Lower leg skin (tissue), 4 donors: ENCODE data around the gene ESCO1. TPM values are rescaled to one million over a fixed set of nuclear protein-coding genes. Genes with fewer than 3 reads are reported as not detected.

Source experiments
- DNase-seq, 2 donors: peaks; one replicate each; pipeline ENCODE4 v3.0.0-alpha.2; 2019; ENCODE audit warnings: low spot score in 2 of 2
- H3K4me3 ChIP-seq: fragments of 200-600 bp; sonication (generic); 2 replicates; pipeline ENCODE4 v1.5.1; 2017; ENCODE audit warnings: mild to moderate bottlenecking, low read depth; ENCODE audit not compliant: poor library complexity, severe bottlenecking
- CTCF ChIP-seq, 3 donors: fragments of 450-650 bp; IDR thresholded peaks; one replicate each; pipeline ENCODE4 v1.5.1; 2016; ENCODE audit warnings: antibody characterized with exemption in 3 of 3, mild to moderate bottlenecking in 3 of 3, moderate library complexity in 2 of 3
- POLR2A ChIP-seq, 2 donors: fragments of 450-650 bp; IDR thresholded peaks; one replicate each; pipeline ENCODE4 v1.6.1; 2016 to 2017; ENCODE audit warnings: antibody characterized with exemption in 2 of 2, mild to moderate bottlenecking in 1 of 2, moderate library complexity in 1 of 2
- WGBS, 2 donors: methylation state at CpG; one replicate each; pipeline ENCODE4 v1.1.5; 2018; 5-methylcytosine and 5-hydroxymethylcytosine counted together
- intact Hi-C: fragments of 100-400 bp; cut with DNase I; formaldehyde crosslinking; loops from one replicate; pipeline ENCODE4 v1.15.0; 2023; ENCODE audit warnings: low total_unique reads
- total RNA-seq, 4 donors: library from RNA; depleted of rRNA; stranded (reverse); fragments of >200 nt; gene quantifications; one replicate each; pipeline ENCODE4 v1.1.0, GENCODE V29; 2016

ESCO1 gene
- total RNA-seq, 4 donors from 2014 or later, result 11.8 to 18.5 (median 17.1) TPM

GRCh38 chr18:21557607-21558253, 42.8 kb downstream of the ESCO1 start:
- intact Hi-C loops, result no loop called here
- WGBS, 2 donors, result 36 to 55% methylated on average over 6 of the region's 6 CpGs
- DNase-seq, result no peak
- TF ChIP-seq POLR2A (IDR thresholded peaks at IDR 0.05) (no peak), CTCF (IDR thresholded peaks at IDR 0.05) (no peak)
- no peak overlapping the region for H3K4me3 ChIP-seq

GRCh38 chr18:21550510-21550970, 50.0 kb downstream of the ESCO1 start:
- TF ChIP-seq CTCF (IDR thresholded peaks at IDR 0.05), result no peak
- no peak for TF ChIP-seq POLR2A (IDR thresholded peaks at IDR 0.05)
- 90 to 95% methylated on average over 11 of the region's 11 CpGs for WGBS, 2 donors
- intact Hi-C loops, result no loop called here

GRCh38 chr18:21548647-21549046, 51.9 kb downstream of the ESCO1 start:
- 92% methylated on average over 2 of the region's 2 CpGs for whole genome bisulfite sequencing, 2 donors
- TF ChIP-seq CTCF (IDR thresholded peaks at IDR 0.05), result no peak
- no peak overlapping the region for H3K4me3 ChIP-seq
- DNase-seq, result no peak
- intact Hi-C loops, result no loop called here

More at GRCh38 chr18:21550510-21550970, 50.0 kb downstream of the ESCO1 start:
- no peak for DNase-seq
- H3K4me3 ChIP-seq, result no peak overlapping the region

GRCh38 chr18:21546423-21546822, 54.1 kb downstream of the ESCO1 start:
- WGBS, 2 donors, result 95 to 96% methylated on average over 5 of the region's 5 CpGs
- DNase-seq, result no peak
- no peak overlapping the region for H3K4me3 ChIP-seq
- no peak for TF ChIP-seq POLR2A (IDR thresholded peaks at IDR 0.05)
- no peak for TF ChIP-seq CTCF (IDR thresholded peaks at IDR 0.05)
- intact Hi-C loops, result no loop called here

GRCh38 chr18:21538230-21538629, 62.3 kb downstream of the ESCO1 start:
- no peak for TF ChIP-seq POLR2A (IDR thresholded peaks at IDR 0.05)
- TF ChIP-seq CTCF (IDR thresholded peaks at IDR 0.05), result no peak
- 90% methylated on average over 3 of the region's 3 CpGs for WGBS, 2 donors
- intact Hi-C loops, result no loop called here
- no peak overlapping the region for H3K4me3 ChIP-seq
- no peak for DNase-seq

- no peak overlapping the region for H3K4me3 ChIP-seq
- intact Hi-C loops, result no loop called here
- 86 to 94% methylated on average over 1 of the region's 1 CpG for WGBS, 2 donors
- DNase-seq, result no peak
- TF ChIP-seq CTCF (IDR thresholded peaks at IDR 0.05) (no peak), POLR2A (IDR thresholded peaks at IDR 0.05) (no peak)
These were observed 66.2 kb downstream of the ESCO1 start for GRCh38 chr18:21534327-21534726.
